ENCODE measurements around the gene SDHAF4. TPM values are rescaled to one million over a fixed set of nuclear protein-coding genes. Genes with fewer than 3 reads are reported as not detected.
"Not testable (repeated sequence)": the region's sequence is repeated elsewhere in the genome, so short reads cannot be mapped to it uniquely, and the experiment has no call there.

The SDHAF4 gene
- 7.5 and 15.7 TPM in 2 replicates for total RNA-seq (2014; rRNA removed; shearing (Covaris generic))

DNA sequence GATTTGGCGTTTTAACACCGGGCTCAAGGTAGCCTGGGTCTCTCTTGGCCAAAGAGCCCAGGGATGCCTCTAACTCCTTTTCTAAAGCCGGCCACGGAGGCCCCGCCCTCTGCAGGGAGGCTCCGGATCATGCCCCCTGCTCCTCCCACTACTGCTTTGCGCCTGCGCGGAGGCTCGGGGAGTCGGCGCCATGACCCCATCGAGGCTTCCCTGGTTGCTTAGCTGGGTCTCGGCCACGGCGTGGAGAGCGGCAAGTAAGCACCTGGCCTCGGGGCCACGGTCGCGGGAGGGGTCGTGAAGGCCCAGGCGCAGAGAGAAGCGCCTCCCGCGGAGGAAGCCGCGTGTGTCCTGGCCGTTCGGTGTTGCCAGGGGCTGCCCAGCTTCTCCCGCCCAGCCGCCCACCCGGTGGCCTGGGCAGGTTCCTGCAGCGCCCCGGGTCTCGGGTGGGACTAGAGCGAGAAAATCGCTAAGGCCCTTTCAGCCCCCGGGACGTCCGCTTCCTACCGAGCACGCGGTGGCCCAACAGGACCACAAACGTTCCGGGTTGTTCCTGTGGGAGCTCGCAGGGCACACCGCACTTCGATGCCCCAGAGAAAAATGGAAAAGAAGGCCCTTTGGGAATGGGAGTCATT is at the start of gene SDHAF4:
Gene SDHAF4 (plus strand): TSS at position 180 of the 632 bp plus-strand sequence. CDS start 11 bp downstream, at position 191.
- peak; percentile 81 for DNase-seq (ENCODE audit: low spot score)

DNA sequence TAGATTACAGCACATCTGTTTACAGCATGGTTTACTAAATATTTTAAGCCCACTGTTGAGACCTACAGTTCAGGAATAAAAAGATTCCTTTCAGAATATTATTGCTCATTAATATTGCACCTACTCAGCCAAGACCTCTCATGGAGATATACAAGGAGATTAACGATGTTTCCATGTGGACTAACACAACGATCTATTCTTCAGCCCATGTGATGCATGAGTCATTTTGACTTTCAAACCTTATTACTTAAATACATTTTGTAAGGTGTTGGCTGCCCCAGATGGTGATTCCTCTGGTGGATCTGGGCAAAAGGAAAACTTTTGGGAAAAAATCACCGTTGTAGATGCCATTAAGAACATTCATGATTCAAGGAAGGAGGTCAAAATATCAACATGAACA is 48.0 kb upstream of the SDHAF4 start:
- no peak for DNase-seq (ENCODE audit: low spot score)

DNA sequence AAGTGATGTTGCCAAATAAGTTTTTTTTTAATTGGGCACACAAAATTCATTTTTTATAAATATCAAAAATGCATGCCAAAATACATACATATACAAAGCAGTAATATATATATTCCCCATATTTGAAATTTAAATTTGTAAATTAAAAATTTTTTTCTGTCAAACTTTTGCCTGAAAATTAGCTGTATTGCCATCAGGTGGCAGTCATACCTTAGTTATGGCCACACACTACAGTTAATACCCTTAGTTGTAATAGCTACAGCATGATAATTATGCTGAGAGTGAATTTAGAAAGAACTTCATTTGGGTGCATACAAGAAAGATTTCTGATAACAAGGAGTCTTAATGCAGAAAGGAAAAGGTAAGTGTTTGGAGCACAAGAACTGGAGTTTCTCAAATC is 46.2 kb upstream of the SDHAF4 start:
- DNase-seq (ENCODE audit: low spot score) = no peak

DNA sequence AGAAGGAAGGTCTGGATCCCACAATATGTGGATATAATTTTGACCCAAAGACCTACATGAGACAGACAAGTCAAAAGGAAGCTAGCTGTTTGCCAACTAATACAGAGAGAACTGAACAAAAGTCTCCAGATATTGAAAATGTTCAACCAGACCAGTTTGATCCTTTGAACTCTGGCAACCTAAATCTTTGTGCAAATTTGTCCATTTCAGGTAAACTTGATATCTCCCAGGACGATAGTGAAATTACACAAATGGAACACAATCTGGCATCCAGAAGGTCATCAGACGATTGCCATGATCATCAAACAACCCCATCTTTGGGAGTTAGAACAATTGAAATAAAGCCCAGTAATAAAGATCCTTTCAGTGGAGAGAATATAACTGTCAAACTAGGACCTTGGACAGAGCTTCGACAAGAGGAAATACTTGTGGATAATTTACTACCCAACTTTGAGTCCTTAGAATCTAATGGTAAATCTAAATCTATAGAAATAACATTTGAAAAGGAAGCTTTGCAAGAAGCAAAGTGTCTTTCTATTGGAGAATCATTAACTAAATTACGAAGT is 41.9 kb upstream of the SDHAF4 start:
- no peak for DNase-seq (ENCODE audit: low spot score)

DNA sequence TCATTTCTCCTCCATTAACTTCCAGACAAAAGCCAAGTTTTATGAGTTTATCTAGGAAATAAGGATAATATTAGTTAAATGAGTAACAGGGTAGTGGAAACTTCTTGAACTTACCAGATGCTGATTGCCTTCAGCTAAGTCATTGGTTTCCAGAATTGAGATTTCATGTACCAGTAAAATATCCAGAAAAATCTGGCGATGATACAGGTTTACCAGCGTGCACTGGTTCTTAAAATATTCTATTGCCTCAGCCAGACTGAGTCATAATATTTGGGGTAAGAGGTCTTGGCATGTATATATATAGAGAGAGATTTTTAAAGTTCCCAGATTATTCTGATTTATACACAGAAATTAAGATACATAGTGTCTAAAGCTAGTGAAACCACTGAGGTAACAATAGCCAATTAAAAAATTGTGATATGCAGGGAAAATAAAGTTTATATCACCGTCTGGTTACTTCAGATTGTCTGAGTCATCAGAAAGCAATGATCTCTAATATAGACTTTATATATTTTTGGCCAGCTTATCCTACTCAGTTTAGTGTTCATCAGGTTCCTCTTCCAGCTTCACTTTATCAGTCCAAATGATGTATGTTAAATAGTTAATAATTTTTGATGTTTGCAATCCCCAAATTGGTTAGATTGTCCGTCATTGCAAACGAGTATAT is 39.5 kb upstream of the SDHAF4 start:
- DNase-seq (ENCODE audit: low spot score) = no peak

- no peak for DNase-seq (ENCODE audit: low spot score)
Measured at GRCh38 chr6:70530023-70530422, 36.7 kb upstream of the SDHAF4 start.

GRCh38 chr6:70531133-70531532 is 35.6 kb upstream of the SDHAF4 start:
- DNase-seq (ENCODE audit: low spot score) = no peak

DNA sequence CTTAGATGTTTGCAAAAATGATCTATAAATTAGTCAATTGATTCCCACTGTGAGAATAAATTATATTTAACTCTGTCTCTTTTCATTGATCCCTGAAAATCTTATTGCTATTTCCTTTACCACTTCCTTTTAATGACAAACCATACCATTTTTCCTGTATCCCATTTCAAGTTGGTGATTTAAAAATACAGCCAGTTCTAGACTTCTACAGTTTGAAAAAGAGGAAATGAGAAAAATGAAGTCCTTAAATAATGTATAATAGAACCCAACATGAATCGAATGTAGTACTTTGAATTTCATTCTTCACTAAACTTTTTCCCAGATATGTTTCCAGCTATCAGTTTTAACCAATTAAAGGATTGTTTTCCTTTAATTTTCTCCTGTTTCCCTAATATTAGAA is 29.5 kb upstream of the SDHAF4 start:
- DNase-seq (ENCODE audit: low spot score) = no peak

- DNase-seq (ENCODE audit: low spot score) = no peak
Measured at GRCh38 chr6:70538376-70538775, 28.4 kb upstream of the SDHAF4 start.

DNA sequence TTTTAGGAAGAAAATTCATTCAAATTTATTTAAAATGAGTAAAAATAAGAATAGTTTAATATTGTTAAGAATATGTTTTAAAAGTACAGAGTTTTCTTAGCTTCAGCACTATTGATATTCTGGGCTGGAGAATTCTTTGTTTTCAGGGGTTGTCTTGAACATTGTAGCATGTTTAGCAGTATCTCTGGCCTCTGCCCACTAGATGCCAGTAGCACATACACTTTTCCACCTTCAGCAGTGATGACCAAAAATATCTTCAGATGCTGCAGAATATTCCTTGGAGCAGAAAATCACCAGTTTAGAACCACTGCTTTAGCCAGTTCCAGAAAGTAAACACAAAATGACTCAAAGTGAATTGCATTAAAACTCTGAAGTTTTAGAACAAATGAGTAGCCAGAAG is 19.4 kb upstream of the SDHAF4 start:
- DNase-seq (ENCODE audit: low spot score) = peak; percentile 11

DNA sequence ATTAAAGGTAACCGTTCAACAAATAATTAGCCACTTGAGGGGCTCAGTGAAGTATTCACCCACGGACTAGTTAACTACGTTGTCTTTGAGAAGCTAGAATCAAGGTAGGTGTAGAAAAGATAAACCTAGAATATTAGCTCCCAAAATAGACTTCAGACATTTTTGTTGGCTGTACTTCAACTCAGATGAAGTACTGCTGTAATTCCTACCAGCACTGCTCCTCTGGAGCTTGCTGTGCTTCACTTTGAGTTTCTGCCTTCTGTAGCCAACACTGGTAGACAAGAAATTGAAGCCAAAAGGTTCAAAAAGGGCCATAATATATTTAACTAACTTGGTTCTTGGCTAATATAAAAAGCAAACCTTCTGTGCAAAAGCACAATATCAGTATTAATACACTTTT is 18.8 kb upstream of the SDHAF4 start:
- DNase-seq (ENCODE audit: low spot score) = no peak

GRCh38 chr6:70549327-70549726 is 17.4 kb upstream of the SDHAF4 start:
- DNase-seq (ENCODE audit: low spot score) = no peak

- no peak for DNase-seq (ENCODE audit: low spot score)
Measured at GRCh38 chr6:70551566-70551965, 15.2 kb upstream of the SDHAF4 start.

DNA sequence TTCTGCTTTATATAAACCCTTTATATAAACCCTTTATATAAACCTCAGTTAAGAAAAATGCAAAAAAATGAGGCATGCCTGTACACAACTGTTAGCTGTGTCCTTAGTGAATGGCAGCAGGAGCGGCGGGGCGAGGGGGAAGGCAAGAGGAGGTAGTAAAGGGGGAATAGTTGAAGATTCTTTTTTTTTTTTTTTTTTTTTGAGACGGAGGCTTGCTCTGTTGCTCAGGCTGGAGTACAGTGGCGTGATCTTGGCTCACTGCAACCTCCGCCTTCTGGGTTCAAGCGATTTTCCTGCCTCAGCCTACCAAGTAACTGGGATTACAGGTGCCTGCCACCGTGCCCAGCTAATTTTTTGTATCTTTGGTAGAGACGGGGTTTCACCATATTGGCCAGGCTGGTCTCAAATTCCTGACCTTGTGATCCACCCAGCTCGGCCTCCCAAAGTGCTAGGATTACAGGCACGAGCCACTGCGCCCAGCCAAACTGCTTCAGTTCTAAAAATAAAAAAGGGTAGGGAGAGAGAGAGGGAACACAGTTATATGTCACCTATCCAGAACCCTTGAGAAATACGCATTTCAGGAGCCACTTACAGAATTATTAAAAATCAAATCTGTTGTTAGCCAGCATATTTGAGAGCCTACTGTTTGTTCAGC is 14.3 kb upstream of the SDHAF4 start:
- DNase-seq (ENCODE audit: low spot score) = not testable (repeated sequence)

DNA sequence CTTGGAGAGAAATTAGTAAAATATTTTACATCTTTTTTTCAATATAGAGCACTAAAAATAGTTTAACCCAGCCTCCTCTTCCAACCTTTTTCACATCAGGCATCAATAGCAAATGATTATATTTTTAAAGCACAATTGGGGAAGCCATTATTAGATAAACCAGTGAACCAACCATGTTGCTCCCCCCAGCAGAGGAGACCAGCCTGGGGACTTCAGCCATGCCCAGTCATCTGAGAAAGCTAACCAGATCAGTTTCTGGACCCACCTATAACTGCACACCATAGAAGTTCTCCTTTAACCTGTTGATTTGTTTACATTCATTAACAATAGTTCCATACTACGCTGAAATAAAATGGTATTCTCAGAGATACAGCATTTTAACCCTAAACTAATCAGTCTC is 13.8 kb upstream of the SDHAF4 start:
- DNase-seq (ENCODE audit: low spot score) = no peak

DNA sequence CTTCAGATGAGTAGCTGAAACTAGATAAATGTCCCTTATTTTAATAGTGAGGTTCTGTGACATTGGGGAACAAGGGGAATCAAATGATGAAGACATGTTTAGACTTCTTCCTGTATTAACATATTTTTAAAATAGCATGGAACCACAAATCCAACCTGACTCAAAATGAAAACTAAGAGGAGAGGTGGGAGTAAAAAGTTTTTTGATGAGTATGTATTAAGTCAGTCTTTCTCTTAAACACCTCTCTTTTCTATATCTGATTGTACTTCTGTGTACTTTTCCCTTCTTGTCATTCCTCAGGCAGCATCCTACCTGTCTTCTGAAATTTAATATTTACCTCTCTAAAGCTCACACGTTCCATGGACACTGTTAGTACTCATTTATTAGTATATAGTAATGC is 8.7 kb upstream of the SDHAF4 start:
- no peak for DNase-seq (ENCODE audit: low spot score)

- DNase-seq (ENCODE audit: low spot score) = not testable (repeated sequence)
Measured at GRCh38 chr6:70562401-70562800, 4.3 kb upstream of the SDHAF4 start.

DNA sequence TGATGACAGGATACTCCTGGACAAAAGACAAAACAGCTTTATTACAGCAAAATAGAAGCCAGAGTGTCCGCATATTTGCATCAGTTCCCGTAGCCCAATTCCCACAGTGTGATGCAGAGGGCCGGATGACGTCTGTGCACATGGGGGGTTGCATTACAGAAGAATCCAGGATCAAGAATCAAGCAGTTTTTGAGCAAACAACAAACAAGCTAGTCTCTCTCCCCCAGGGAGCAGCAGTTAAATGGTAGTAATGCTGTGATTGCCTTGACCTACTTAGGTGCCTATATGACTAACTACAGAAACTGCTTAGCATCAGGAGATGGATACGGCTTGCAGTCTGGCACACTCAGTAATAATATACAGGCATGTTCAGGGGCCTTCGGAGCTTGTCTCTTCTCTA is 3.2 kb upstream of the SDHAF4 start:
- no peak for DNase-seq (ENCODE audit: low spot score)

DNA sequence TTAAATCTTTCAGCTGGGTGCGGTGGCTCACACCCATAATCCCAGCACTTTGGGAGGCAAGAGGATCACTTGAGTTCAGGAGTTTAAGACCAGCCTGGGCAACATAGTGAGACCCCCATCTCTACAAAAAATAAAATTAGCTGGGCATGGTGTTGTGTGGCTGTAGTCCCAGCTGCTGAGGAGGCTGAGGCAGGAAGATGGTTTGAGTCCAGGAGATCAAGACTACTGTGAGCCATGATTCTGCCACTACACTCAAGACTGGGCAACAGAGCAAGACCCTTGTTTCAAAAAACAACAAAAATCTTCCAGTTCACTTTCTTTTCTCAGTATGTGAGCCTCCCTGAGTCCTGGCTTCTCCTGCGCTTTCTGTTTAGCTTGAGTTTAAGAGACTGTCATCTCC is 7.9 kb downstream of the SDHAF4 start:
- DNase-seq (ENCODE audit: low spot score) = no peak

GRCh38 chr6:70575899-70576495 is 9.3 kb downstream of the SDHAF4 start:
- no peak for DNase-seq (ENCODE audit: low spot score)

- no peak for DNase-seq (ENCODE audit: low spot score)
Measured at GRCh38 chr6:70586114-70586513, 19.4 kb downstream of the SDHAF4 start.

DNA sequence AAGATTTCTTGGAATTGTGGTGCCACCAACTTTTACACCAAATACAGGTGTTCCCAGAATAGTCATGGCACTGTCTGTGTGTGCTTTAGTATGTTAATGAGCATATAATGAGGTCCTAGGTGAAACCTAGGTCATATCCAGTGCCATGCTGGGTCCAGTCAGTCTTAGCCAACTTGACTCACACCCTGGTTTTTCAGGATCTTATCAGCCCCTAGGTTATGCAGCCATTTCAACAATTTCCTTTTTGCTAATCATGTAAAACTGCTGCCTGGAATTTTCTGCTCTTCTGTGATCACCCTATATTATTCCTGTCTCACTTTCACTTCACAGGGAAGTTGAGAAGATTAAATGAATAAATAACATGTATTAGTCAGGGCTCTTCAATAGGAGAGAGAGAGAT is 23.7 kb downstream of the SDHAF4 start:
- DNase-seq (ENCODE audit: low spot score) = no peak
